Activated CD4-positive, alpha-beta memory T cell treated with anti-CD3 and anti-CD28 coated beads, Interleukin-2, amount 10 ng/mL, durations not matched to agents 7 days and 5 days (primary cell): ENCODE results near the gene SIRT3. TPM values are rescaled to one million over a fixed set of nuclear protein-coding genes. Genes with fewer than 3 reads are reported as not detected.
"Not testable (repeated sequence)": the region's sequence is repeated elsewhere in the genome, so short reads cannot be mapped to it uniquely, and the experiment has no call there.

Experiments
- CTCF ChIA-PET: fragments of 350-600 bp; sonication (Branson Sonifier 250); formaldehyde crosslinking; loops from one replicate; lab custom pipeline; 2021; ENCODE audit warnings: antibody characterized with exemption, inconsistent platforms; lab: Charles Lee
- POLR2A ChIA-PET: fragments of 350-600 bp; sonication (Branson Sonifier 250); formaldehyde crosslinking; loops from one replicate; lab custom pipeline; 2021; ENCODE audit warnings: antibody characterized with exemption; lab: Charles Lee
- DNase-seq: peaks from one replicate; pipeline ENCODE4 v3.0.0-alpha.2; 2020
- H3K27ac Mint-ChIP-seq: one replicate; pipeline ENCODE4 v1.8.0; 2021; ENCODE audit warnings: mild to moderate bottlenecking, mixed read lengths
- H3K27me3 Mint-ChIP-seq: one replicate; pipeline ENCODE4 v1.8.0; 2021; ENCODE audit warnings: mixed read lengths
- H3K36me3 Mint-ChIP-seq: one replicate; pipeline ENCODE4 v1.8.0; 2021; ENCODE audit warnings: low read depth, mixed read lengths
- H3K4me1 Mint-ChIP-seq: one replicate; pipeline ENCODE4 v1.8.0; 2021; ENCODE audit warnings: mixed read lengths
- H3K4me3 Mint-ChIP-seq: one replicate; pipeline ENCODE4 v1.8.0; 2021; ENCODE audit warnings: mild to moderate bottlenecking, mixed read lengths
- H3K9me3 Mint-ChIP-seq: one replicate; pipeline ENCODE4 v1.8.0; 2021; ENCODE audit warnings: mixed read lengths
- total RNA-seq, 2 experiments: library from RNA; stranded (reverse); gene quantifications; one replicate each; pipeline ENCODE4 v1.2.3, GENCODE V29; 2021

SIRT3 gene
- total RNA-seq, 2 experiments from 2014 or later = 11.6 to 16.3 TPM

- Mint-ChIP-seq H3K4me1 (peaks cover 46% of the 10 kb centered on the region), H3K27ac (no peak overlapping the region), H3K27me3 (no peaks in the 10 kb centered on the region), H3K36me3 (peaks cover 29% of the 10 kb centered on the region), H3K4me3 (no peak overlapping the region), H3K9me3 (no peaks in the 10 kb centered on the region)
- DNase-seq = peak; percentile 11
- ChIA-PET POLR2A (no interaction called here), CTCF (no interaction called here)
Observed at GRCh38 chr11:203056-203944, 32.8 kb downstream of the SIRT3 start.

GRCh38 chr11:202490-202889 is 33.7 kb downstream of the SIRT3 start:
- POLR2A ChIA-PET = no interaction called here
- Mint-ChIP-seq H3K9me3 (no peaks in the 10 kb centered on the region), H3K36me3 (peaks cover 21% of the 10 kb centered on the region), H3K27ac (peak overlapping the region; percentile 78), H3K27me3 (no peaks in the 10 kb centered on the region), H3K4me1 (peaks cover 46% of the 10 kb centered on the region), H3K4me3 (peak overlapping the region; percentile 15)
- CTCF ChIA-PET = no interaction called here
- peak; percentile 15 for DNase-seq

- peaks cover 17% of the 10 kb centered on the region for H3K36me3 Mint-ChIP-seq
- H3K27ac Mint-ChIP-seq = peak overlapping the region; percentile 78
- DNase-seq = peak; percentile 7
- no peaks in the 10 kb centered on the region for H3K27me3 Mint-ChIP-seq
- peak overlapping the region; percentile 15 for H3K4me3 Mint-ChIP-seq
- no peaks in the 10 kb centered on the region for H3K9me3 Mint-ChIP-seq
- ChIA-PET CTCF (no interaction called here), POLR2A (no interaction called here)
- peaks cover 46% of the 10 kb centered on the region for H3K4me1 Mint-ChIP-seq
Observed at GRCh38 chr11:201966-202365, 34.2 kb downstream of the SIRT3 start.

DNA sequence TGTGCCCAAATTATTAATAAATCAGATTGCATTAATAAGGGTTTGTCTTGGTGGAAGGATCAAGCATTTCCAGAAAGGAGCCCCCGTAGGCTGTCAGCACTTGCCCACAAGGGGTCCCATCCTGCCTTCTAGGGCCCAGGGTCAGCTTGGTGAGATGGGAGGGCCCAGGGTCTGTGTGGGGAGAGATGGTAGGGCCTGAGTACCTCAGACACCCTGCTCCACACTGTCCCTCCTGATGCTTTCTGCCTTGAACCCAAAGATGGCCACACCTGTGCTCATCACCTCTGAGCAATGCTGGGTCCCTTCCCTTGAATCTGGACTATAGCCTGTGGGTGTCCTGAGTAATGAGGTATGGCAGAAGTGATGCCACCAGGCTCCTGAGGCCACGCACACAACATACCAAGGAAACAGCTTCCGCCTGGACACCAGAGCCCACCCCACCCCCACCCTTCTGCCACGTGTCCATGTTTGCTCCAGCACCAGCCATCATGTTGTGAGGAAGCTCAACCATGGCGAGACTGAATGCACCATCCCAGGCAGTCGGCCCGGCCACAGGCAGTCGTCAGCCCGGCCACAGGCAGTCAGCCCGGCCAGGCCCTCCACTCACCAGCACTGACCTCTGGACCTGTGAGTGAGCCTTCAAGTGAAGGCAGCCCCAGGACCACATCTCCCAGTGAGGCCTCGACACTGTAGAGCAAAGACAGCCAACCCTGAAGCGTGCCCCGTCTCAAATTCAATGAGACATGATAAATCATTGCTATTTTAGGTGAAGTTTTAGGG is 35.7 kb downstream of the SIRT3 start:
- Mint-ChIP-seq H3K36me3 (peaks cover 10% of the 10 kb centered on the region), H3K4me3 (no peak overlapping the region), H3K9me3 (no peaks in the 10 kb centered on the region), H3K27me3 (no peaks in the 10 kb centered on the region), H3K27ac (peak overlapping the region; percentile 2), H3K4me1 (peaks cover 39% of the 10 kb centered on the region)
- ChIA-PET POLR2A (no interaction called here), CTCF (no interaction called here)
- DNase-seq = peak; percentile 14

GRCh38 chr11:199782-200181 is 36.4 kb downstream of the SIRT3 start:
- H3K4me1 Mint-ChIP-seq = peaks cover 35% of the 10 kb centered on the region
- H3K36me3 Mint-ChIP-seq = peaks cover 10% of the 10 kb centered on the region
- H3K4me3 Mint-ChIP-seq = no peak overlapping the region
- H3K27me3 Mint-ChIP-seq = no peaks in the 10 kb centered on the region
- H3K27ac Mint-ChIP-seq = no peak overlapping the region
- CTCF ChIA-PET = no interaction called here
- DNase-seq = peak; percentile 16
- no peaks in the 10 kb centered on the region for H3K9me3 Mint-ChIP-seq
- POLR2A ChIA-PET = no interaction called here

DNA sequence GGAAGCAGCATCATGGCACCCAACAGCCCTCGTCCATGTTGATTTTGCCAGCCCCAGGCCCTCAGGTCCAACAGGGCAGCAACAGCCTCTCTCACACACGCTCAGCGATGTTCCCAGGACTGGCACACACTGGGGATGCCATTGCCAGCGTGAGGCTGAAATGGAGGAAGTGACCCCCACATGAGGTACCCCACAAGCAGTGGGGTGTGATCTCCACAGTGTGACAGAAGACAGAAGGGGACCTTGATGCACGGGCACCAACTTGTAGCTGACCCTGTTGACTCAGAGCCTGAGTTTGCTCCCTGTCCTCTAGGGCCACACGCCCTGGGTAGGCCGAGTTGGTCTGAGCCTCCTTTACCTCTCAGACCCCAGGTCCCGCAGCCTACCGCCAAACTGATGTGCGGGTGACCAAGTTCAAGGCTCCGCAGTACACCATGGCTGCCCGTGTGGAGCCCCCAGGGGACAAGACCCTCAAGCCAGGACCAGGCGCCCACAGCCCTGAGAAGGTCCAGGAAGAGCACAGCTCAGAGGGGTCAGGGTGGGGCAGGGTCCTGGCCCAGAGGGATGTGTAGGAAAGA is 37.0 kb downstream of the SIRT3 start:
- Mint-ChIP-seq H3K36me3 (peaks cover 9% of the 10 kb centered on the region), H3K9me3 (no peaks in the 10 kb centered on the region), H3K4me1 (peaks cover 32% of the 10 kb centered on the region), H3K4me3 (no peak overlapping the region), H3K27ac (no peak overlapping the region), H3K27me3 (no peaks in the 10 kb centered on the region)
- DNase-seq = peak; percentile 14
- POLR2A ChIA-PET = no interaction called here
- CTCF ChIA-PET = no interaction called here

DNA sequence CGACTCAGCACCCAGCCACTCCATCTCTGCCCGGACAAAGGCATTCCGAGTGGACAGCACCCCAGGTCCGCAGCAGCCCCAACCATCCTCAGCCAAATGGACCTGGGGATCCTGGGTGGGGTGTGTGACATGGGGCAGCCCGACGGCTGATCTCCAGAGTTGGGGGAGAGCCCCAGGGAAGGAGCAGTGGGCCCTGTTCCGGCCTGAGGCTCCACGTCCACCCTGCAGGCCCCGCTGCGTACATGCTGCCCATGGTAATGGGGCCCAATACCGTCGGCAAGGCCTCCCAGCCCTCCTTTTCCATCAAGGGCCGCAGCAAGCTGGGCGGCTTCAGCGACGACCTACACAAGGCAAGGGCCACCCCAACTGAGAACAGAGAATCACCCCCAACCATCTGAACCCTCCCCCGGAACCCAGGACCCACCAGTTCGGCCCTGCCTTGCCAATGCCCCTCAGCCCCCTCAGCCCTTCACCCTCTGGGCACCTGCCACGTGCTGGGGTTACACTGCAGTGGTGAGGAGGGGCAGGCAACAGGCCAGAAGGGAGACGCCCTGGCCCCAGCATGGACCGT is 37.8 kb downstream of the SIRT3 start:
- DNase-seq = peak; percentile 11
- H3K9me3 Mint-ChIP-seq = no peaks in the 10 kb centered on the region
- no peaks in the 10 kb centered on the region for H3K27me3 Mint-ChIP-seq
- H3K4me1 Mint-ChIP-seq = peaks cover 25% of the 10 kb centered on the region
- ChIA-PET CTCF (no interaction called here), POLR2A (interaction anchor here (1.6 kb wide), 1 partner anchor 8 kb away, joined by 8 read pairs; the partner anchor contains the start of genes BET1L and RIC8A)
- H3K36me3 Mint-ChIP-seq = peaks cover 2% of the 10 kb centered on the region
- H3K4me3 Mint-ChIP-seq = no peak overlapping the region
- no peak overlapping the region for H3K27ac Mint-ChIP-seq

GRCh38 chr11:197741-198235 is 38.4 kb downstream of the SIRT3 start:
- no peaks in the 10 kb centered on the region for H3K36me3 Mint-ChIP-seq
- ChIA-PET CTCF (no interaction called here), POLR2A (interaction anchor here (1.6 kb wide), 1 partner anchor 9 kb away, joined by 8 read pairs; the partner anchor contains the start of genes BET1L and RIC8A)
- peaks cover 20% of the 10 kb centered on the region for H3K4me1 Mint-ChIP-seq
- H3K27ac Mint-ChIP-seq = no peak overlapping the region
- no peak overlapping the region for H3K4me3 Mint-ChIP-seq
- no peaks in the 10 kb centered on the region for H3K9me3 Mint-ChIP-seq
- DNase-seq = peak; percentile 12
- H3K27me3 Mint-ChIP-seq = no peaks in the 10 kb centered on the region

- no peak overlapping the region for H3K27ac Mint-ChIP-seq
- CTCF ChIA-PET = no interaction called here
Observed at GRCh38 chr11:196786-197731, 39.1 kb downstream of the SIRT3 start.

GRCh38 chr11:193481-193880 is 42.7 kb downstream of the SIRT3 start:
- H3K27me3 Mint-ChIP-seq, CTCF ChIA-PET, H3K4me3 Mint-ChIP-seq, H3K27ac Mint-ChIP-seq, H3K9me3 Mint-ChIP-seq, POLR2A ChIA-PET, H3K36me3 Mint-ChIP-seq: not testable (repeated sequence)
- H3K4me1 Mint-ChIP-seq = peaks cover 13% of the 10 kb centered on the region
- DNase-seq = peak; percentile 16

More at GRCh38 chr11:196786-197731, 39.1 kb downstream of the SIRT3 start:
- H3K9me3 Mint-ChIP-seq = no peaks in the 10 kb centered on the region
- no peaks in the 10 kb centered on the region for H3K36me3 Mint-ChIP-seq
- peak; percentile 14 for DNase-seq
- peaks cover 15% of the 10 kb centered on the region for H3K4me1 Mint-ChIP-seq
- POLR2A ChIA-PET = interaction anchor here (1.6 kb wide), 1 partner anchor 10 kb away, joined by 8 read pairs; the partner anchor contains the start of genes BET1L and RIC8A
- H3K27me3 Mint-ChIP-seq = no peaks in the 10 kb centered on the region
- no peak overlapping the region for H3K4me3 Mint-ChIP-seq

DNA sequence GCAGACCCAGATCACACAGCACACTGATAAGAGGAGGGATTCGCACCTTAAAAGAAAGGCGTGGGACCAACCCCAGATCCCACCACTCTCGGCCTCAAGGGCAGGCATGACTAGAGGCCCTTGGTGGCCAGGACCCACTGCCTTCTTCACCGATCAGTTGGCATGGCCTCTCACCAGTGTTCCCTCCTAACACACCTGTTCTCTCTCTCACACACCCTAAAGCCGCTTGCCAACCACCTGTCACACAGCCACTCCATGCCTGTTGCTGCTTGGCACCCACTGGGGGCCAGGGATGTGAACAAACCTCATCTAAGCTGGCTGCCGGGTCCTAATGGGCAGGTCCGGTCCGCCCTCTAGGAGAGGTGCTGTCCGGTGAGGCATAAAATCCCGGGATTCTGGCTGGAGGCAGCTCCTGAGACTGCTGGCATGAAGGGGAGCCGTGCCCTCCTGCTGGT is 43.4 kb downstream of the SIRT3 start, which contains the start of gene SCGB1C1:
SCGB1C1 (plus strand) TSS at position 405 of the 455 bp plus-strand sequence; CDS start at position 427, 22 bp downstream.
- H3K9me3 Mint-ChIP-seq, H3K27me3 Mint-ChIP-seq, DNase-seq, H3K27ac Mint-ChIP-seq, CTCF ChIA-PET, POLR2A ChIA-PET, H3K4me3 Mint-ChIP-seq, H3K36me3 Mint-ChIP-seq: not testable (repeated sequence)
- H3K4me1 Mint-ChIP-seq = peaks cover 13% of the 10 kb centered on the region
